ENCODE data around the gene KCTD6. TPM values are rescaled to one million over a fixed set of nuclear protein-coding genes. Genes with fewer than 3 reads are reported as not detected.

Gene KCTD6
- polyA plus RNA-seq, 1 of the 3 experiments (the other 2 are of a cell fraction), result 7.8 TPM

DNA sequence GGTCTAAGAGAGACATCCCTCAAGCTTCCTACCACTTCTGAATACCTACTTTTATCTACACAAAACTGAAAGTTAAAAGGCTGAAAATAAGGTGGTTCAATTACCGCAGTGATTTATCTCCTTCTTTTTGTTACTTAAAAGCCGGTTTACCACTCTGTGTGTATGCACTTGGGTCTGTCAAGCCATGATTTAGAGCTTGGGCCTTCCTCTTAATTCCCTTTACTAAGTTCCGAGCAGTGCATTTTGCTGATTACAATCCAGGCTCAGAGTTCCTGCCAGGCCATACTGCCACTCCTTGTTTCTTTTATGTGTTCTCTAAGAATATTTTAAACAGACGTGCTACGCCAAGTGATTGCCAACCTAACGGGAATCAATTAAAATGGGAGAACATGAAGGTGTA lies 16.5 kb downstream of the KCTD6 start:
- H2AFZ ChIP-seq (ENCODE audit: low read depth), result no peak overlapping the region
- 0 out of 2 replicates have a peak, but pooled peaks cover 3% of the 10 kb centered on the region for H3K79me2 ChIP-seq (ENCODE audit: insufficient read depth)
- H3K9ac ChIP-seq, result no peak overlapping the region
- H3K27ac ChIP-seq (ENCODE audit: low read depth in 2 of 2, low read length in 1 of 2), result no peak overlapping the region
- CTCF ChIA-PET, result interaction anchor here (1.0 to 1.6 kb wide), 3 partner anchors 9 to 16 kb away, joined by 4 to 7 read pairs (median 6); partner anchors contain the start of gene KCTD6
- H3K9me3 ChIP-seq, result no peaks in the 10 kb centered on the region
- POLR2A ChIA-PET, result interaction anchor here (0.6 kb wide), 1 partner anchor 52 kb away, joined by 7 read pairs; no protein-coding TSS in a partner anchor
- no peaks in the 10 kb centered on the region for H3K4me1 ChIP-seq (ENCODE audit: control insufficient read depth in 1 of 2, insufficient read depth in 2 of 2, low read depth in 1 of 2, low read length in 1 of 2)
- no peaks in the 10 kb centered on the region for H3K27me3 ChIP-seq (ENCODE audit: insufficient read depth)
- DNase-seq, result no peak
- 84% methylated on average over 6 of the region's 6 CpGs for WGBS (ENCODE audit: low lambda C conversion rate)
- H3K4me3 ChIP-seq (ENCODE audit: low read depth in 2 of 2, low read length in 1 of 2), result no peak overlapping the region
- TF ChIP-seq FOXJ3 (CRISPR knock-in tag; IDR thresholded peaks at IDR 0.05) (no peak), YY1 (IDR thresholded peaks at IDR 0.05; ENCODE audit: low read depth) (no peak), SMC3 (IDR thresholded peaks at IDR 0.05; ENCODE audit: low read depth, low read length) (no peak), POLR2AphosphoS5 (IDR thresholded peaks at IDR 0.05; ENCODE audit: low read depth, low read length) (no peak), RAD21 (IDR thresholded peaks at IDR 0.05; ENCODE audit: low read length) (no peak), MEF2A (IDR thresholded peaks at IDR 0.05; ENCODE audit: borderline replicate concordance, low read depth) (no peak), EP300 (IDR thresholded peaks at IDR 0.05; ENCODE audit: borderline replicate concordance in 1 of 2, low read depth in 1 of 2, low read length in 1 of 2) (no peak), FOSL2 (IDR thresholded peaks at IDR 0.05; ENCODE audit: borderline replicate concordance, low read depth) (no peak), NRF1 (IDR thresholded peaks at IDR 0.05; ENCODE audit: low read depth, low read length) (no peak), ELF1 (IDR thresholded peaks at IDR 0.05) (no peak), NFIC (IDR thresholded peaks at IDR 0.05; ENCODE audit: borderline replicate concordance) (no peak), TCF12 (IDR thresholded peaks at IDR 0.05) (no peak), GATA2 (CRISPR knock-in tag; IDR thresholded peaks at IDR 0.05) (no peak), RFX5 (IDR thresholded peaks at IDR 0.05; ENCODE audit: low read length) (no peak)
- TF ChIP-seq, protein P1, sequence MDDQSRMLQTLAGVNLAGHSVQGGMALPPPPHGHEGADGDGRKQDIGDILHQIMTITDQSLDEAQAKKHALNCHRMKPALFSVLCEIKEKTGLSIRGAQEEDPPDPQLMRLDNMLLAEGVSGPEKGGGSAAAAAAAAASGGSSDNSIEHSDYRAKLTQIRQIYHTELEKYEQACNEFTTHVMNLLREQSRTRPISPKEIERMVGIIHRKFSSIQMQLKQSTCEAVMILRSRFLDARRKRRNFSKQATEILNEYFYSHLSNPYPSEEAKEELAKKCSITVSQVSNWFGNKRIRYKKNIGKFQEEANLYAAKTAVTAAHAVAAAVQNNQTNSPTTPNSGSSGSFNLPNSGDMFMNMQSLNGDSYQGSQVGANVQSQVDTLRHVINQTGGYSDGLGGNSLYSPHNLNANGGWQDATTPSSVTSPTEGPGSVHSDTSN (IDR thresholded peaks at IDR 0.05), result no peak
- TF ChIP-seq, protein P2, sequence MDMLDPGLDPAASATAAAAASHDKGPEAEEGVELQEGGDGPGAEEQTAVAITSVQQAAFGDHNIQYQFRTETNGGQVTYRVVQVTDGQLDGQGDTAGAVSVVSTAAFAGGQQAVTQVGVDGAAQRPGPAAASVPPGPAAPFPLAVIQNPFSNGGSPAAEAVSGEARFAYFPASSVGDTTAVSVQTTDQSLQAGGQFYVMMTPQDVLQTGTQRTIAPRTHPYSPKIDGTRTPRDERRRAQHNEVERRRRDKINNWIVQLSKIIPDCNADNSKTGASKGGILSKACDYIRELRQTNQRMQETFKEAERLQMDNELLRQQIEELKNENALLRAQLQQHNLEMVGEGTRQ (IDR thresholded peaks at IDR 0.05; ENCODE audit: borderline replicate concordance, low read depth, low read length), result no peak
- no peaks in the 10 kb centered on the region for H3K9me2 ChIP-seq
- no peaks in the 10 kb centered on the region for H4K20me1 ChIP-seq (ENCODE audit: insufficient read depth)
- peaks cover 0 to 13% of the 10 kb centered on the region in 2 experiments for H3K36me3 ChIP-seq (replicated peaks in 1 of 2; ENCODE audit: control insufficient read depth in 1 of 2, insufficient read depth in 2 of 2, low read length in 1 of 2)
- H3K4me2 ChIP-seq, result no peak overlapping the region
- no peaks in the 10 kb centered on the region for H3F3A ChIP-seq (replicated peaks; ENCODE audit: insufficient read depth)

- no peaks in the 10 kb centered on the region; a peak in 1 of 4 replicates for H3K4me1 ChIP-seq (ENCODE audit: control insufficient read depth in 1 of 2, insufficient read depth in 2 of 2, low read depth in 1 of 2, low read length in 1 of 2)
- ChIA-PET CTCF (interaction anchor here (0.6 to 1.2 kb wide), 2 partner anchors 9 to 207 kb away, joined by 3 to 4 read pairs; no protein-coding TSS in a partner anchor), POLR2A (no interaction called here)
- DNase-seq, result no peak
- no peaks in the 10 kb centered on the region for H3K79me2 ChIP-seq (ENCODE audit: insufficient read depth)
- no peak overlapping the region for H3K9ac ChIP-seq
- H3K36me3 ChIP-seq (replicated peaks in 1 of 2; ENCODE audit: control insufficient read depth in 1 of 2, insufficient read depth in 2 of 2, low read length in 1 of 2), result no peaks in the 10 kb centered on the region
- no peak overlapping the region for H3K4me3 ChIP-seq (ENCODE audit: low read depth in 2 of 2, low read length in 1 of 2)
- no peaks in the 10 kb centered on the region for H4K20me1 ChIP-seq (ENCODE audit: insufficient read depth)
- TF ChIP-seq JUND (IDR thresholded peaks at IDR 0.05) (no peak), EZH2phosphoT487 (IDR thresholded peaks at IDR 0.05; ENCODE audit: borderline replicate concordance, low read depth) (no peak), EP300 (IDR thresholded peaks at IDR 0.05; ENCODE audit: borderline replicate concordance in 1 of 2, low read depth in 1 of 2, low read length in 1 of 2) (no peak), TAF1 (IDR thresholded peaks at IDR 0.05; ENCODE audit: borderline replicate concordance, low read depth, low read length) (no peak), RFX5 (IDR thresholded peaks at IDR 0.05; ENCODE audit: low read length) (no peak), RCOR1 (IDR thresholded peaks at IDR 0.05; ENCODE audit: low read length) (no peak), NFIC (IDR thresholded peaks at IDR 0.05; ENCODE audit: borderline replicate concordance) (no peak), IRF3 (IDR thresholded peaks at IDR 0.05; ENCODE audit: low read depth, low read length) (no peak), POLR2AphosphoS5 (IDR thresholded peaks at IDR 0.05; ENCODE audit: low read depth, low read length) (no peak), ELF1 (IDR thresholded peaks at IDR 0.05) (no peak), GABPA (IDR thresholded peaks at IDR 0.05; ENCODE audit: low read depth) (no peak)
- TF ChIP-seq, protein P2 (IDR thresholded peaks at IDR 0.05; ENCODE audit: borderline replicate concordance, low read depth, low read length), result no peak
- H3K9me2 ChIP-seq, result no peaks in the 10 kb centered on the region
- H3K27me3 ChIP-seq (ENCODE audit: insufficient read depth), result no peaks in the 10 kb centered on the region
- WGBS (ENCODE audit: low lambda C conversion rate), result 78% methylated on average over 3 of the region's 3 CpGs
- H3K9me3 ChIP-seq, result no peaks in the 10 kb centered on the region
- no peak overlapping the region for H2AFZ ChIP-seq (ENCODE audit: low read depth)
- no peaks in the 10 kb centered on the region for H3F3A ChIP-seq (replicated peaks; ENCODE audit: insufficient read depth)
- no peak overlapping the region for H3K4me2 ChIP-seq
- H3K27ac ChIP-seq (ENCODE audit: low read depth in 2 of 2, low read length in 1 of 2), result no peak overlapping the region
These were observed 22.5 kb downstream of the KCTD6 start for GRCh38 chr3:58514405-58514804.

Data from SK-N-SH (cell line).